Right lobe of liver (tissue), 4 donors: ENCODE measurements around the gene ANKS1B.

Experiments
- POLR2A ChIP-seq: fragments of 450-650 bp; IDR thresholded peaks from one replicate; pipeline ENCODE4 v1.6.1; 2017; ENCODE audit warnings: antibody characterized with exemption, mild to moderate bottlenecking
- TF ChIP-seq, protein P1 (sequence below), 4 donors: fragments of 200-600 bp in 3 of 4; fragments of 450-650 bp in 1 of 4; IDR thresholded peaks; one replicate each; pipeline versions ENCODE4 v1.5.1 to v1.8.0; 2016 to 2022; ENCODE audit warnings: antibody characterized with exemption in 4 of 4, mild to moderate bottlenecking in 2 of 4
- donor health status: DM: no; HTN: no; CAD: no.
- donor health status: DM: no; HTN: no; CAD: no.
- donor health status: DM: no; HTN: yes; CAD: no.

GRCh38 chr12:99433155-99433554 lies 551.6 kb downstream of the ANKS1B start:
- TF ChIP-seq, protein P1, sequence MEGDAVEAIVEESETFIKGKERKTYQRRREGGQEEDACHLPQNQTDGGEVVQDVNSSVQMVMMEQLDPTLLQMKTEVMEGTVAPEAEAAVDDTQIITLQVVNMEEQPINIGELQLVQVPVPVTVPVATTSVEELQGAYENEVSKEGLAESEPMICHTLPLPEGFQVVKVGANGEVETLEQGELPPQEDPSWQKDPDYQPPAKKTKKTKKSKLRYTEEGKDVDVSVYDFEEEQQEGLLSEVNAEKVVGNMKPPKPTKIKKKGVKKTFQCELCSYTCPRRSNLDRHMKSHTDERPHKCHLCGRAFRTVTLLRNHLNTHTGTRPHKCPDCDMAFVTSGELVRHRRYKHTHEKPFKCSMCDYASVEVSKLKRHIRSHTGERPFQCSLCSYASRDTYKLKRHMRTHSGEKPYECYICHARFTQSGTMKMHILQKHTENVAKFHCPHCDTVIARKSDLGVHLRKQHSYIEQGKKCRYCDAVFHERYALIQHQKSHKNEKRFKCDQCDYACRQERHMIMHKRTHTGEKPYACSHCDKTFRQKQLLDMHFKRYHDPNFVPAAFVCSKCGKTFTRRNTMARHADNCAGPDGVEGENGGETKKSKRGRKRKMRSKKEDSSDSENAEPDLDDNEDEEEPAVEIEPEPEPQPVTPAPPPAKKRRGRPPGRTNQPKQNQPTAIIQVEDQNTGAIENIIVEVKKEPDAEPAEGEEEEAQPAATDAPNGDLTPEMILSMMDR (IDR thresholded peaks at IDR 0.05): no peak
- no peak for TF ChIP-seq POLR2A
